Ishikawa (cell line): ENCODE data around the gene NSA2.

ENCODE experiments used
- CEBPB ChIP-seq: IDR thresholded peaks from 2 replicates; pipeline ENCODE4 v1.6.1; 2012
- CREB1 ChIP-seq: IDR thresholded peaks from 2 replicates; pipeline ENCODE4 v1.6.1; 2012; ENCODE audit warnings: low read depth
- EGR1 ChIP-seq: IDR thresholded peaks from 2 replicates; pipeline ENCODE4 v1.6.1; 2012
- EP300 ChIP-seq: IDR thresholded peaks from 2 replicates; pipeline ENCODE4 v1.6.1; 2012; ENCODE audit warnings: borderline replicate concordance
- FOXM1 ChIP-seq: IDR thresholded peaks from 2 replicates; pipeline ENCODE4 v1.6.1; 2012; ENCODE audit warnings: low read depth, borderline replicate concordance
- NFIC ChIP-seq: IDR thresholded peaks from 2 replicates; pipeline ENCODE4 v1.6.1; 2012
- RAD21 ChIP-seq: IDR thresholded peaks from 2 replicates; pipeline ENCODE4 v1.6.1; 2012; ENCODE audit warnings: low read depth
- REST ChIP-seq: IDR thresholded peaks from 2 replicates; pipeline ENCODE4 v1.6.1; 2012; ENCODE audit warnings: low read depth, mild to moderate bottlenecking
- TAF1 ChIP-seq: IDR thresholded peaks from 2 replicates; pipeline ENCODE4 v1.6.1; 2012; ENCODE audit warnings: low read depth, mild to moderate bottlenecking
- TCF12 ChIP-seq: IDR thresholded peaks from 2 replicates; pipeline ENCODE4 v1.6.1; 2012; ENCODE audit warnings: low read depth
- TEAD4 ChIP-seq: IDR thresholded peaks from 2 replicates; pipeline ENCODE4 v1.6.1; 2012
- USF1 ChIP-seq: IDR thresholded peaks from 2 replicates; pipeline ENCODE4 v1.6.1; 2012
- YY1 ChIP-seq: IDR thresholded peaks from 2 replicates; pipeline ENCODE4 v1.6.1; 2012; ENCODE audit warnings: low read depth
- ZBTB7A ChIP-seq: IDR thresholded peaks from 2 replicates; pipeline ENCODE4 v1.6.1; 2012; ENCODE audit warnings: low read depth
- TF ChIP-seq, protein P1 (sequence below): IDR thresholded peaks from 2 replicates; pipeline ENCODE4 v1.6.1; 2012

NSA2 gene

GRCh38 chr5:74798977-74799911 is 32.2 kb downstream of the NSA2 start:
- TF ChIP-seq ZBTB7A (no peak), EGR1 (no peak), TCF12 (no peak), TAF1 (no peak), REST (no peak), RAD21 (no peak), CREB1 (no peak), CEBPB (no peak), YY1 (no peak), EP300 (no peak), FOXM1 (no peak), NFIC (no peak), TEAD4 (no peak), USF1 (no peak; the same call in 1 of the 2 replicates)
- TF ChIP-seq, protein P1, sequence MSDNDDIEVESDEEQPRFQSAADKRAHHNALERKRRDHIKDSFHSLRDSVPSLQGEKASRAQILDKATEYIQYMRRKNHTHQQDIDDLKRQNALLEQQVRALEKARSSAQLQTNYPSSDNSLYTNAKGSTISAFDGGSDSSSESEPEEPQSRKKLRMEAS = no peak

- TF ChIP-seq FOXM1 (no peak), EP300 (no peak), REST (no peak), TAF1 (no peak), ZBTB7A (no peak), EGR1 (no peak), USF1 (no peak)
These were observed 34.1 kb downstream of the NSA2 start for GRCh38 chr5:74801197-74801596.

GRCh38 chr5:74801941-74802340 is 34.9 kb downstream of the NSA2 start:
- TF ChIP-seq CEBPB = no peak
- TF ChIP-seq NFIC = no peak
- no peak for TF ChIP-seq REST
- no peak for TF ChIP-seq EP300
- no peak for TF ChIP-seq RAD21
- TF ChIP-seq TEAD4 = no peak
- TF ChIP-seq YY1 = no peak
- no peak for TF ChIP-seq FOXM1
- TF ChIP-seq TAF1 = no peak
- TF ChIP-seq ZBTB7A = no peak

DNA sequence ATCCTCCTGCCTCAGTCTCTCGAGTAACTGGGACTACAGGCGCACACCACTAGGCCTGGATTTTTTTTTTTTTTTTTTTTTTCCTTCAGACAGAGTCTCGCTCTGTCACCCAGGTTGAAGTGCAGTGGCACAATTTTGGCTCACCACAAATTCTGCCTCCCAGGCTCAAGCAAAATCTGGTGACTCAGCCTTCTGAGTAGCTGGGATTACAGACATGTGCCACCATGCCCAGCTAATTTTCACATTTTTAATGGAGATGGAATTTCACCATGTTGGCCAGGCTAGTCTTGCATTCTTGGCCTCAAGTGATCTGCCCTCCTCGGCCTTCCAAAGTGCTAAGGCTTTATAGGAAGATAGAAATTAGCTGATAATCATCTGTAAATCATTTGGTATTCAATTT is 43.9 kb downstream of the NSA2 start:
- no peak for TF ChIP-seq TEAD4
- no peak for TF ChIP-seq USF1
- no peak for TF ChIP-seq RAD21
- no peak for TF ChIP-seq CEBPB
- TF ChIP-seq CREB1 = no peak
